Astrocyte of the spinal cord (primary cell): ENCODE measurements around the gene RFNG.

ENCODE experiments used
- DNase-seq: peaks from one replicate; pipeline ENCODE4 v3.0.0; 2011; ENCODE audit warnings: low read depth, low spot score
- H3K4me3 ChIP-seq: 2 replicates; pipeline ENCODE4 v1.5.1; 2011; ENCODE audit warnings: low read depth, mild to moderate bottlenecking, low read length, moderate library complexity
- CTCF ChIP-seq: IDR thresholded peaks from 2 replicates; pipeline ENCODE4 v1.5.1; 2012; ENCODE audit warnings: low read depth, mild to moderate bottlenecking, low read length, inconsistent platforms
- in situ Hi-C: cut with HindIII; loops from 2 replicates; pipeline ENCODE4 v1.10.0; 2017; ENCODE audit warnings: low sequenced_read_pairs

The RFNG gene

GRCh38 chr17:82084373-82085030 lies 32.9 kb upstream of the RFNG start:
- no peak for DNase-seq
- no peak for TF ChIP-seq CTCF
- in situ Hi-C loops, result no loop called here
- H3K4me3 ChIP-seq, result no peak overlapping the region

DNA sequence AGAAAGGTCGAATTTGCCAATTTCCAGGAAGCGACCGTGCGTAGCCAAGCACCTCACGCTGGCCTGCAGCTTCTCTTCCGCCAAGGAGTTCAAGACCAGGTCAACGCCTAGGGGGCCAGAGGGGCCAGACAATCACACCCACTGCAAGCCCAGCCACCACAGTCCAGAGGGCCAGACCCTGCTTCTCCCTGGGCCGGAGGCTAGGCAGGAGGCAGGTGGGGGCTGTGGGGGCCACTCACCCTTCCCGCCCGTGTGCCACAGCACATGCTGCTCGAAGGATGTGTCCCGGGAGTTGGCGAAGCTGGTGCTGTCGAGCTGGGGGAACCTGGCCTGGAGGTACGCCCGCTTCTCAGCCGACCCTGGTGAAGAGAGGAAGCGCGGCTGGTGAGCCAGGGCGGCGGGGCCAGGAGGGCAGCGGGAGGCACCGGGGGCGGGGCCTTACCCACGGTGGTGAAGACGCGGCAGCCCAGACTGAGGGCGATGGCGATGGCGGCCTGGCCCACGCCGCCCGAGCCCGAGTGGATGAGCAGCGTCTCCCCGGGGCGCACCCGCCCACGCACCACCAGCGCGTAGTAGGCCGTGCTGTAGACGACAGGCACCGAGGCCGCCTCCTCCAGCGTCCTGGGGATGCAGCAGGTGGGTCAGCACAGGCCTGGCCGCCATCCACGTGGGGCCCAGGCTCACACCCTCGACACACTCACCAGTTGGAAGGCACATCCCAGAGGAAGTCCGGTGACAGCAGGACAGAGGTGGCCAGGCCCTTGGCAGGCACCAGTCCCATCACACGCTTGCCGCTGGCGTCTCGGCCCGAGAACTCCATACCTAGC lies 32.1 kb upstream of the RFNG start:
- in situ Hi-C loops, result no loop called here
- H3K4me3 ChIP-seq, result no peak overlapping the region
- TF ChIP-seq CTCF, result no peak
- DNase-seq, result no peak

- no peak overlapping the region for H3K4me3 ChIP-seq
- TF ChIP-seq CTCF, result no peak
- no peak for DNase-seq
- in situ Hi-C loops, result no loop called here
Observed at GRCh38 chr17:82083009-82083408, 31.4 kb upstream of the RFNG start.

DNA sequence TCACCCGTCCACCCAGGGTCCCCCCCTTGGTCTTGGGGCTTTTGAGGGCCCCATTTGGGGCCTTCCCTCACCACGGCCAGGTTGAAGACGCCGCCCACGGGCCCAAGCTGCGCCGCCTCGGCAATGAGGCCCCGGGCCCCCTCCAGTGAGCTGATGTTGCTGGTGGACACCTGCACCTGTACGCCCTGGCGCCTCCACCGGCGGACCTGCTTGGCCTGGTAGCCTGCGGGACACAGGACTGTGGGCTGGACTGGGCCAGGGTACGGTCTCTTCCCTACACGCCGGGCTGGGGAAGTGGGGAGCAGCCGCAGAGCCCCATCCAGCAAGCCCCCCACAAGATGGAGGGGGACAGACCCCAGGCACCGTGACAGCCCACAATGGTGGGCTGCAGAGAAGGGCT lies 30.8 kb upstream of the RFNG start:
- in situ Hi-C loops, result no loop called here
- no peak overlapping the region for H3K4me3 ChIP-seq
- no peak for DNase-seq
- no peak for TF ChIP-seq CTCF

- H3K4me3 ChIP-seq, result no peak overlapping the region
- DNase-seq, result no peak
- TF ChIP-seq CTCF, result no peak
- in situ Hi-C loops, result no loop called here
Observed at GRCh38 chr17:82081966-82082365, 30.4 kb upstream of the RFNG start.

GRCh38 chr17:82081546-82081945 lies 29.9 kb upstream of the RFNG start:
- no peak overlapping the region for H3K4me3 ChIP-seq
- no peak for DNase-seq
- in situ Hi-C loops, result no loop called here
- TF ChIP-seq CTCF, result no peak
